GM23248 (cell line): ENCODE results near the gene RIPK3. TPM values are rescaled to one million over a fixed set of nuclear protein-coding genes. Genes with fewer than 3 reads are reported as not detected.

Experiments
- DNase-seq: peaks from one replicate; pipeline ENCODE4 v3.0.0-alpha.2; 2015
- H2AFZ ChIP-seq: fragments of 200-600 bp; sonication (generic); 2 replicates; pipeline ENCODE4 v1.6.1; 2016; ENCODE audit warnings: antibody characterized with exemption
- H3F3A ChIP-seq: fragments of 200-600 bp; sonication (generic); 2 replicates; pipeline ENCODE4 v1.6.1; 2016; ENCODE audit warnings: mild to moderate bottlenecking, antibody characterized with exemption, mixed run types; ENCODE audit not compliant: insufficient read depth
- H3K27ac ChIP-seq: fragments of 200-600 bp; sonication (generic); 2 replicates; pipeline ENCODE4 v1.5.1; 2016; ENCODE audit warnings: mild to moderate bottlenecking
- H3K27me3 ChIP-seq: fragments of 200-600 bp; sonication (generic); replicated peaks from 2 replicates; pipeline ENCODE4 v1.6.1; 2016; ENCODE audit warnings: mild to moderate bottlenecking; ENCODE audit not compliant: insufficient read depth
- H3K36me3 ChIP-seq: fragments of 200-600 bp; sonication (generic); 2 replicates; pipeline ENCODE4 v1.6.1; 2016; ENCODE audit warnings: low read depth, mild to moderate bottlenecking
- H3K4me1 ChIP-seq: fragments of 200-600 bp; sonication (generic); 2 replicates; pipeline ENCODE4 v1.6.1; 2016; ENCODE audit warnings: mild to moderate bottlenecking; ENCODE audit not compliant: insufficient read depth
- H3K4me2 ChIP-seq: fragments of 200-600 bp; sonication (generic); one replicate; pipeline ENCODE4 v1.6.1; 2016; ENCODE audit warnings: mild to moderate bottlenecking; ENCODE audit not compliant: unreplicated experiment
- H3K4me3 ChIP-seq: fragments of 200-600 bp; sonication (generic); 2 replicates; pipeline ENCODE4 v1.5.1; 2016; ENCODE audit warnings: mild to moderate bottlenecking
- H3K79me2 ChIP-seq: fragments of 200-600 bp; sonication (generic); 2 replicates; pipeline ENCODE4 v1.6.1; 2016; ENCODE audit warnings: mild to moderate bottlenecking; ENCODE audit not compliant: insufficient read depth
- H3K9ac ChIP-seq: fragments of 200-600 bp; sonication (generic); 2 replicates; pipeline ENCODE4 v1.6.1; 2016; ENCODE audit warnings: mild to moderate bottlenecking
- H3K9me2 ChIP-seq: fragments of 200-600 bp; sonication (generic); 2 replicates; pipeline ENCODE4 v1.6.1; 2016; ENCODE audit warnings: mixed run types, mild to moderate bottlenecking, moderate library complexity; ENCODE audit not compliant: insufficient read depth
- H3K9me3 ChIP-seq: fragments of 200-600 bp; sonication (generic); one replicate; pipeline ENCODE4 v1.6.1; 2017; ENCODE audit warnings: low read depth
- H4K20me1 ChIP-seq: fragments of 200-600 bp; sonication (generic); 2 replicates; pipeline ENCODE4 v1.6.0; 2016; ENCODE audit not compliant: insufficient read depth
- EZH2 ChIP-seq: fragments of 200-600 bp; sonication (generic); IDR thresholded peaks from 2 replicates; pipeline ENCODE4 v1.6.1; 2018; ENCODE audit warnings: antibody characterized with exemption, mild to moderate bottlenecking; ENCODE audit not compliant: insufficient read depth, poor library complexity, severe bottlenecking
- EZH2phosphoT487 ChIP-seq: fragments of 200-600 bp; sonication (generic); IDR thresholded peaks from 2 replicates; pipeline ENCODE4 v1.6.1; 2018; ENCODE audit warnings: antibody characterized with exemption, moderate library complexity, mild to moderate bottlenecking, low read depth; ENCODE audit not compliant: insufficient read depth
- WGBS, 2 experiments: methylation state at CpG; one replicate each; pipeline ENCODE4 v1.1.6; 2015 to 2017; ENCODE audit warnings: low lambda C conversion rate in 2 of 2, low coverage in 1 of 2; ENCODE audit errors: missing lambda C conversion rate in 2 of 2; 5-methylcytosine and 5-hydroxymethylcytosine counted together
- in situ Hi-C: fragments of 300-500 bp; cut with MboI; formaldehyde crosslinking; loops from 2 replicates; pipeline ENCODE4 v1.15.0; 2020
- polyA plus RNA-seq: library from polyadenylated mRNA; unstranded; fragments of >200 nt; fragmentation: Nextera tagmentation; extraction: Ambion mirVana; gene quantifications from 2 replicates; pipeline ENCODE4 v1.2.1, GENCODE V29; 2016
- total RNA-seq: library from RNA; depleted of rRNA; stranded (reverse); fragments of >200 nt; shearing (Covaris generic); gene quantifications from 2 replicates; pipeline ENCODE4 v1.2.3, GENCODE V29; 2014

The RIPK3 gene
- total and polyA plus RNA-seq, 2 experiments from 2014 or later = 2.2 to 5.1 TPM

GRCh38 chr14:24370748-24371147, 31.0 kb upstream of the RIPK3 start:
- Histone ChIP-seq H2AFZ (no peak overlapping the region), H3K9ac (peak overlapping the region; percentile 30), H3F3A (no peaks in the 10 kb centered on the region), H3K36me3 (peaks cover 21% of the 10 kb centered on the region; the same call in 1 of the 2 replicates), H3K4me2 (peak overlapping the region; percentile 34), H3K79me2 (peaks cover 33% of the 10 kb centered on the region), H3K9me3 (no peaks in the 10 kb centered on the region), H4K20me1 (no peaks in the 10 kb centered on the region), H3K27ac (0 out of 2 replicates have a peak overlapping the region, but pooled peaks have one; percentile 12), H3K4me1 (peaks cover 15% of the 10 kb centered on the region), H3K4me3 (peak overlapping the region; percentile 14; the same call in 1 of the 2 replicates), H3K27me3 (no peaks in the 10 kb centered on the region), H3K9me2 (no peaks in the 10 kb centered on the region)
- DNase-seq = peak; percentile 34
- 91 to 100% methylated on average over 1 of the region's 1 CpG for WGBS, 2 experiments
- in situ Hi-C loops = no loop called here
- TF ChIP-seq EZH2 (no peak), EZH2phosphoT487 (no peak)

- peak overlapping the region; percentile 98 for H3K4me3 ChIP-seq
Observed at GRCh38 chr14:24369907-24370687, 30.3 kb upstream of the RIPK3 start.

GRCh38 chr14:24369463-24369862, 29.7 kb upstream of the RIPK3 start:
- WGBS, 2 experiments = 46 to 52% methylated on average over 20 of the region's 20 CpGs
- Histone ChIP-seq H3F3A (peaks cover 9% of the 10 kb centered on the region), H3K9ac (peak overlapping the region; percentile 100), H3K9me3 (no peaks in the 10 kb centered on the region), H3K79me2 (peaks cover 33% of the 10 kb centered on the region), H3K9me2 (no peaks in the 10 kb centered on the region), H3K27me3 (no peaks in the 10 kb centered on the region), H3K4me2 (peak overlapping the region; percentile 88), H3K27ac (peak overlapping the region; percentile 99), H3K4me1 (peaks cover 26% of the 10 kb centered on the region), H2AFZ (no peak overlapping the region), H4K20me1 (no peaks in the 10 kb centered on the region), H3K36me3 (peaks cover 18% of the 10 kb centered on the region; the same call in 1 of the 2 replicates), H3K4me3 (peak overlapping the region; percentile 98)
- TF ChIP-seq EZH2phosphoT487 (no peak), EZH2 (no peak)
- no peak for DNase-seq
- in situ Hi-C loops = no loop called here

More at GRCh38 chr14:24369907-24370687, 30.3 kb upstream of the RIPK3 start:
- no peaks in the 10 kb centered on the region for H3K9me3 ChIP-seq
- no peak overlapping the region for H2AFZ ChIP-seq
- peak overlapping the region; percentile 88 for H3K4me2 ChIP-seq
- in situ Hi-C loops = no loop called here
- H4K20me1 ChIP-seq = no peaks in the 10 kb centered on the region
- TF ChIP-seq EZH2 (no peak), EZH2phosphoT487 (no peak)
- peak overlapping the region; percentile 30 for H3K9ac ChIP-seq
- 58 to 67% methylated on average over 23 to 32 of the region's 32 CpGs for WGBS, 2 experiments
- H3K4me1 ChIP-seq = peaks cover 22% of the 10 kb centered on the region
- DNase-seq = peak; percentile 27
- H3K79me2 ChIP-seq = peaks cover 33% of the 10 kb centered on the region
- H3F3A ChIP-seq = peaks cover 5% of the 10 kb centered on the region
- peaks cover 21% of the 10 kb centered on the region; the same call in 1 of the 2 replicates for H3K36me3 ChIP-seq
- no peaks in the 10 kb centered on the region for H3K9me2 ChIP-seq
- H3K27me3 ChIP-seq = no peaks in the 10 kb centered on the region
- H3K27ac ChIP-seq = no peak overlapping the region

- 2 to 12% methylated on average over 5 to 18 of the region's 52 CpGs for WGBS, 2 experiments
- DNase-seq = peak; percentile 90
- no peaks in the 10 kb centered on the region for H4K20me1 ChIP-seq
- peaks cover 33% of the 10 kb centered on the region for H3K79me2 ChIP-seq
- H3K4me2 ChIP-seq = peak overlapping the region; percentile 88
- H3K27ac ChIP-seq = peak overlapping the region; percentile 99
- no peaks in the 10 kb centered on the region for H3K9me2 ChIP-seq
- in situ Hi-C loops = no loop called here
- peaks cover 14% of the 10 kb centered on the region; the same call in 1 of the 2 replicates for H3K36me3 ChIP-seq
- H3K27me3 ChIP-seq = no peaks in the 10 kb centered on the region
- H3K4me3 ChIP-seq = peak overlapping the region; percentile 98
- H2AFZ ChIP-seq = peak overlapping the region; percentile 69
- H3K9ac ChIP-seq = peak overlapping the region; percentile 100
- no peak for TF ChIP-seq EZH2phosphoT487
- TF ChIP-seq EZH2 = no peak
- no peaks in the 10 kb centered on the region for H3K9me3 ChIP-seq
- H3K4me1 ChIP-seq = peaks cover 26% of the 10 kb centered on the region
- peaks cover 9% of the 10 kb centered on the region for H3F3A ChIP-seq
Observed at GRCh38 chr14:24368562-24369252, 28.9 kb upstream of the RIPK3 start.
